HEK293 (cell line): Measurements from ENCODE around the gene CDYL.

Experiments
- KLF1 ChIP-seq: fragments of 450-650 bp; formaldehyde crosslinking; IDR thresholded peaks from 2 replicates; pipeline ENCODE4 v1.5.1; 2016; ENCODE audit warnings: missing biosample characterization, missing genetic modification characterization
- KLF16 ChIP-seq: fragments of 450-650 bp; formaldehyde crosslinking; IDR thresholded peaks from 2 replicates; pipeline ENCODE4 v1.5.1; 2017; ENCODE audit warnings: missing biosample characterization, missing genetic modification characterization
- MZF1 ChIP-seq: fragments of 450-650 bp; formaldehyde crosslinking; IDR thresholded peaks from 2 replicates; pipeline ENCODE4 v1.5.1; 2017; ENCODE audit warnings: missing biosample characterization, missing genetic modification characterization, borderline replicate concordance
- ZBTB1 ChIP-seq: fragments of 450-650 bp; formaldehyde crosslinking; IDR thresholded peaks from 2 replicates; pipeline ENCODE4 v1.5.1; 2016; ENCODE audit warnings: missing biosample characterization, missing genetic modification characterization
- ZFP37 ChIP-seq: fragments of 450-650 bp; formaldehyde crosslinking; IDR thresholded peaks from 2 replicates; pipeline ENCODE4 v1.5.1; 2016; ENCODE audit warnings: missing biosample characterization, missing genetic modification characterization
- ZNF10 ChIP-seq: fragments of 450-650 bp; formaldehyde crosslinking; IDR thresholded peaks from 2 replicates; pipeline ENCODE4 v1.5.1; 2017; ENCODE audit warnings: missing biosample characterization, missing genetic modification characterization
- ZNF292 ChIP-seq: fragments of 450-650 bp; formaldehyde crosslinking; IDR thresholded peaks from 2 replicates; pipeline ENCODE4 v1.5.1; 2016; ENCODE audit warnings: low read depth, missing biosample characterization, missing genetic modification characterization, borderline replicate concordance
- ZNF335 ChIP-seq: fragments of 450-650 bp; formaldehyde crosslinking; conservative IDR thresholded peaks from 2 replicates; pipeline ENCODE4 v1.5.1; 2016; ENCODE audit warnings: missing biosample characterization, missing genetic modification characterization
- ZNF48 ChIP-seq: fragments of 450-650 bp; formaldehyde crosslinking; IDR thresholded peaks from 2 replicates; pipeline ENCODE4 v1.5.1; 2016; ENCODE audit warnings: missing biosample characterization, missing genetic modification characterization
- ZNF677 ChIP-seq: fragments of 450-650 bp; IDR thresholded peaks from 2 replicates; pipeline ENCODE4 v1.5.0; 2018; ENCODE audit warnings: missing biosample characterization, mild to moderate bottlenecking, missing genetic modification characterization, moderate library complexity
- ZNF747 ChIP-seq: fragments of 450-650 bp; formaldehyde crosslinking; IDR thresholded peaks from 2 replicates; pipeline ENCODE4 v1.5.1; 2016; ENCODE audit warnings: missing biosample characterization, missing genetic modification characterization
- ZSCAN23 ChIP-seq: fragments of 450-650 bp; formaldehyde crosslinking; IDR thresholded peaks from 2 replicates; pipeline ENCODE4 v1.5.1; 2016; ENCODE audit warnings: missing biosample characterization, missing genetic modification characterization
- TF ChIP-seq, protein P1 (sequence below): fragments of 450-650 bp; formaldehyde crosslinking; IDR thresholded peaks from 2 replicates; pipeline ENCODE4 v1.5.1; 2016; ENCODE audit warnings: missing biosample characterization, missing genetic modification characterization
- TF ChIP-seq, protein P2 (sequence below): fragments of 450-650 bp; formaldehyde crosslinking; IDR thresholded peaks from 2 replicates; pipeline ENCODE4 v1.5.1; 2017; ENCODE audit warnings: missing biosample characterization, missing genetic modification characterization

DNA sequence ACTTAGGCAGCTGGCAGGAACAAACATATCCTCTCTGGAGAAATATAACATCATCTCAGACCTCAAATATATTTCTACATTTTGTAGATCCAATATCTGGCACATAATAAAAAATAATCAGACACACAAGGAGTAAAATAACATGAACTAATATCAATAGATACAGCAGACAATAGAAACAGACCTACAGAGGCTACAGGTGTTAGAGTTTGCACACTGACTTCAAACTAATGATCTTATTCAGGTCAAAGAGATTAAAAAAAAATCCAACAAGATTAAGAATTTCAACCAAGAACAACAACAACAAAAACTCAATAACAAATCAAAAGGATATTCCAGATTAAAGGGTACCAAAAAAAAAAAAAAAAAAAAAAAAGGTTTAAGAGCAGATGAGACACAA is 13.9 kb upstream of the CDYL start:
- TF ChIP-seq ZSCAN23 (tag by site-specific recombination) (no peak), ZFP37 (tag by site-specific recombination) (no peak), ZNF677 (tag by site-specific recombination) (no peak), ZNF335 (no peak), ZNF48 (tag by site-specific recombination) (no peak), ZNF292 (tag by site-specific recombination) (no peak), ZBTB1 (tag by site-specific recombination) (no peak), ZNF10 (tag by site-specific recombination) (no peak), KLF16 (tag by site-specific recombination) (no peak), ZNF747 (no peak), MZF1 (tag by site-specific recombination) (no peak), KLF1 (tag by site-specific recombination) (no peak)
- TF ChIP-seq, protein P1, sequence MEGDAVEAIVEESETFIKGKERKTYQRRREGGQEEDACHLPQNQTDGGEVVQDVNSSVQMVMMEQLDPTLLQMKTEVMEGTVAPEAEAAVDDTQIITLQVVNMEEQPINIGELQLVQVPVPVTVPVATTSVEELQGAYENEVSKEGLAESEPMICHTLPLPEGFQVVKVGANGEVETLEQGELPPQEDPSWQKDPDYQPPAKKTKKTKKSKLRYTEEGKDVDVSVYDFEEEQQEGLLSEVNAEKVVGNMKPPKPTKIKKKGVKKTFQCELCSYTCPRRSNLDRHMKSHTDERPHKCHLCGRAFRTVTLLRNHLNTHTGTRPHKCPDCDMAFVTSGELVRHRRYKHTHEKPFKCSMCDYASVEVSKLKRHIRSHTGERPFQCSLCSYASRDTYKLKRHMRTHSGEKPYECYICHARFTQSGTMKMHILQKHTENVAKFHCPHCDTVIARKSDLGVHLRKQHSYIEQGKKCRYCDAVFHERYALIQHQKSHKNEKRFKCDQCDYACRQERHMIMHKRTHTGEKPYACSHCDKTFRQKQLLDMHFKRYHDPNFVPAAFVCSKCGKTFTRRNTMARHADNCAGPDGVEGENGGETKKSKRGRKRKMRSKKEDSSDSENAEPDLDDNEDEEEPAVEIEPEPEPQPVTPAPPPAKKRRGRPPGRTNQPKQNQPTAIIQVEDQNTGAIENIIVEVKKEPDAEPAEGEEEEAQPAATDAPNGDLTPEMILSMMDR (tag by site-specific recombination): no peak
- TF ChIP-seq, protein P2, sequence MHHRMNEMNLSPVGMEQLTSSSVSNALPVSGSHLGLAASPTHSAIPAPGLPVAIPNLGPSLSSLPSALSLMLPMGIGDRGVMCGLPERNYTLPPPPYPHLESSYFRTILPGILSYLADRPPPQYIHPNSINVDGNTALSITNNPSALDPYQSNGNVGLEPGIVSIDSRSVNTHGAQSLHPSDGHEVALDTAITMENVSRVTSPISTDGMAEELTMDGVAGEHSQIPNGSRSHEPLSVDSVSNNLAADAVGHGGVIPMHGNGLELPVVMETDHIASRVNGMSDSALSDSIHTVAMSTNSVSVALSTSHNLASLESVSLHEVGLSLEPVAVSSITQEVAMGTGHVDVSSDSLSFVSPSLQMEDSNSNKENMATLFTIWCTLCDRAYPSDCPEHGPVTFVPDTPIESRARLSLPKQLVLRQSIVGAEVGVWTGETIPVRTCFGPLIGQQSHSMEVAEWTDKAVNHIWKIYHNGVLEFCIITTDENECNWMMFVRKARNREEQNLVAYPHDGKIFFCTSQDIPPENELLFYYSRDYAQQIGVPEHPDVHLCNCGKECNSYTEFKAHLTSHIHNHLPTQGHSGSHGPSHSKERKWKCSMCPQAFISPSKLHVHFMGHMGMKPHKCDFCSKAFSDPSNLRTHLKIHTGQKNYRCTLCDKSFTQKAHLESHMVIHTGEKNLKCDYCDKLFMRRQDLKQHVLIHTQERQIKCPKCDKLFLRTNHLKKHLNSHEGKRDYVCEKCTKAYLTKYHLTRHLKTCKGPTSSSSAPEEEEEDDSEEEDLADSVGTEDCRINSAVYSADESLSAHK (tag by site-specific recombination): no peak
